HCT116 (cell line): ENCODE results near the gene DNM1. TPM values are rescaled to one million over a fixed set of nuclear protein-coding genes. Genes with fewer than 3 reads are reported as not detected.

Experiments used
- ATAC-seq: fragments of 200-7000 bp; cut with Tn5 transposase; 2 replicates; pipeline ENCODE4 v1.9.1; 2020; ENCODE audit warnings: mild to moderate bottlenecking, moderate library complexity
- BruUV-seq: library from RNA; stranded (reverse); fragments of 400-500 nt; replicated peaks from 2 replicates; lab custom pipeline; 2021; lab: Mats Ljungman, UMichigan
- CTCF ChIA-PET: fragments of 300-600 bp; sonication (Branson Sonifier 250); formaldehyde crosslinking; loops from one replicate; lab custom pipeline; 2021; ENCODE audit warnings: antibody characterized with exemption; lab: Charles Lee
- POLR2A ChIA-PET: fragments of 300-600, 350-600 bp; sonication (Branson Sonifier 250); formaldehyde crosslinking; loops from one replicate; lab custom pipeline; 2021; ENCODE audit warnings: antibody characterized with exemption; lab: Charles Lee
- RAD21 ChIA-PET, 2 experiments: fragments of 300-600 bp; sonication (Branson Sonifier 250); formaldehyde crosslinking; loops; one replicate each; lab custom pipeline; 2023; ENCODE audit warnings: low total read pairs in 2 of 2; ENCODE audit not compliant: uncharacterized antibody in 2 of 2, unreplicated experiment in 2 of 2, low non-redundant PET in 1 of 2; lab: Charles Lee
- DNase-seq: peaks from one replicate; pipeline ENCODE4 v3.0.0-alpha.2; 2010; ENCODE audit warnings: low read depth, low spot score
- H2AFZ ChIP-seq: fragments of 200-600 bp; shearing (Covaris generic), sonication (generic); 2 replicates; pipeline ENCODE4 v1.6.1; 2017; ENCODE audit warnings: low read depth, mixed run types, mixed read lengths, antibody characterized with exemption, low read length; ENCODE audit not compliant: poor library complexity, severe bottlenecking
- H3K27ac ChIP-seq: 2 replicates; pipeline ENCODE4 v1.5.1; 2012; ENCODE audit warnings: low read depth, low read length
- H3K27me3 ChIP-seq: fragments of 200-600 bp; sonication (generic); 2 replicates; pipeline ENCODE4 v1.6.1; 2016; ENCODE audit warnings: mixed run types, low read length, mixed read lengths; ENCODE audit not compliant: insufficient read depth
- H3K36me3 ChIP-seq, 2 experiments: fragments of 200-500 bp in 1 of 2; fragments of 200-600 bp in 1 of 2; sonication (Bioruptor generic) in 1 of 2; sonication (generic) in 1 of 2; 2 replicates each; pipeline versions ENCODE4 v1.5.1 to v1.6.1; 2014 to 2016; ENCODE audit warnings: low read length in 2 of 2, inconsistent platforms in 1 of 2, mixed read lengths in 1 of 2, mixed run types in 1 of 2; ENCODE audit not compliant: insufficient read depth in 2 of 2, control insufficient read depth in 1 of 2
- H3K4me1 ChIP-seq, 2 experiments: fragments of 200-600 bp in 1 of 2; sonication (generic) in 1 of 2; 2 replicates each; pipeline versions ENCODE4 v1.5.1 to v1.6.1; 2012 to 2017; ENCODE audit warnings: low read length in 2 of 2, inconsistent platforms in 1 of 2, mild to moderate bottlenecking in 1 of 2, mixed read lengths in 1 of 2, mixed run types in 1 of 2, moderate library complexity in 1 of 2; ENCODE audit not compliant: insufficient read depth in 2 of 2, control insufficient read depth in 1 of 2
- H3K4me2 ChIP-seq: fragments of 200-600 bp; sonication (generic); 2 replicates; pipeline ENCODE4 v1.6.1; 2017; ENCODE audit warnings: mixed run types, low read length, mixed read lengths
- H3K4me3 ChIP-seq, 2 experiments: fragments of 200-600 bp in 1 of 2; sonication (generic) in 1 of 2; replicated peaks in 1 of 2; 2 replicates each; pipeline ENCODE4 v1.5.1; 2011 to 2016; ENCODE audit warnings: low read length in 2 of 2, control low read depth in 1 of 2, low read depth in 1 of 2, mild to moderate bottlenecking in 1 of 2, mixed read lengths in 1 of 2, mixed run types in 1 of 2
- H3K79me2 ChIP-seq: fragments of 200-600 bp; sonication (generic); 2 replicates; pipeline ENCODE4 v1.6.1; 2017; ENCODE audit warnings: mild to moderate bottlenecking, mixed run types, low read length, moderate library complexity, mixed read lengths; ENCODE audit not compliant: insufficient read depth
- H3K9ac ChIP-seq: fragments of 200-600 bp; sonication (generic); 2 replicates; pipeline ENCODE4 v1.6.1; 2016; ENCODE audit warnings: low read length, mixed read lengths
- H3K9me2 ChIP-seq: fragments of 200-600 bp; sonication (generic), shearing (Covaris generic); 2 replicates; pipeline ENCODE4 v1.6.1; 2017; ENCODE audit warnings: mixed run types, mild to moderate bottlenecking, moderate library complexity; ENCODE audit not compliant: insufficient read depth
- H3K9me3 ChIP-seq, 2 experiments: fragments of 200-500 bp in 1 of 2; fragments of 200-600 bp in 1 of 2; sonication (Bioruptor generic) in 1 of 2; sonication (generic) in 1 of 2; 2 replicates each; pipeline ENCODE4 v1.6.1; 2014 to 2017; ENCODE audit warnings: low read length in 2 of 2, mixed read lengths in 2 of 2, inconsistent platforms in 1 of 2, low read depth in 1 of 2, mild to moderate bottlenecking in 1 of 2, mixed run types in 1 of 2, moderate library complexity in 1 of 2; ENCODE audit not compliant: control insufficient read depth in 1 of 2, insufficient read depth in 1 of 2
- H4K20me1 ChIP-seq: fragments of 200-600 bp; sonication (generic), shearing (Covaris generic); 2 replicates; pipeline ENCODE4 v1.6.1; 2017; ENCODE audit warnings: mixed run types, mild to moderate bottlenecking, moderate library complexity; ENCODE audit not compliant: insufficient read depth
- CEBPB ChIP-seq: IDR thresholded peaks from 2 replicates; pipeline ENCODE4 v1.6.1; 2012; ENCODE audit warnings: low read depth
- EGR1 ChIP-seq: IDR thresholded peaks from 2 replicates; pipeline ENCODE4 v1.6.1; 2012; ENCODE audit warnings: low read depth
- EZH2 ChIP-seq: fragments of 200-600 bp; sonication (generic); IDR thresholded peaks from 2 replicates; pipeline ENCODE4 v1.6.1; 2017; ENCODE audit warnings: antibody characterized with exemption, mixed run types
- FOSL1 ChIP-seq: IDR thresholded peaks from 2 replicates; pipeline ENCODE4 v1.6.1; 2012; ENCODE audit warnings: low read depth
- JUND ChIP-seq: IDR thresholded peaks from 2 replicates; pipeline ENCODE4 v1.6.1; 2012
- POLR2A ChIP-seq: IDR thresholded peaks from 2 replicates; pipeline ENCODE4 v1.7.0; 2011; ENCODE audit warnings: borderline replicate concordance; ENCODE audit not compliant: insufficient read depth, insufficient read length; ENCODE audit errors: extremely low read depth
- SIN3A ChIP-seq: IDR thresholded peaks from 2 replicates; pipeline ENCODE4 v1.6.1; 2012; ENCODE audit warnings: low read depth
- TCF7L2 ChIP-seq: IDR thresholded peaks from 2 replicates; pipeline ENCODE4 v1.7.0; 2011; ENCODE audit warnings: borderline replicate concordance, inconsistent platforms; ENCODE audit not compliant: insufficient read depth, insufficient read length; ENCODE audit errors: extremely low read depth
- ZBTB33 ChIP-seq: IDR thresholded peaks from 2 replicates; pipeline ENCODE4 v1.6.1; 2011; ENCODE audit warnings: mild to moderate bottlenecking, low read length, moderate library complexity; ENCODE audit not compliant: insufficient replicate concordance; ENCODE audit errors: extremely low read depth
- intact Hi-C: fragments of 100-400 bp; cut with micrococcal nuclease; formaldehyde crosslinking; loops from 2 replicates; pipeline ENCODE4 v1.10.0; 2022
- total RNA-seq: library from RNA; stranded (reverse); gene quantifications from one replicate; pipeline ENCODE4 v1.2.1, GENCODE V29; 2021; ENCODE audit not compliant: unreplicated experiment

The DNM1 gene
- total RNA-seq, 1 experiment from 2014 or later, result 12.0 TPM

- no peaks in the 10 kb centered on the region for H3K79me2 ChIP-seq
- DNase-seq (no peak), ATAC-seq (no peak)
- H3K36me3 ChIP-seq, result no peaks in the 10 kb centered on the region
- ChIA-PET RAD21 (no interaction called here), POLR2A (no interaction called here), CTCF (no interaction called here)
- no peaks in the 10 kb centered on the region for H3K9me3 ChIP-seq
- no peak overlapping the region for H2AFZ ChIP-seq
- no peak overlapping the region for H3K4me3 ChIP-seq
- no TSS peak for BruUV-seq
- no peaks in the 10 kb centered on the region for H3K27me3 ChIP-seq
- intact Hi-C loops, result no loop called here
- H3K4me2 ChIP-seq, result no peak overlapping the region
- TF ChIP-seq CEBPB (no peak), EZH2 (no peak), EGR1 (no peak), FOSL1 (no peak), ZBTB33 (no peak), JUND (no peak), TCF7L2 (no peak), SIN3A (no peak), POLR2A (no peak)
- no peak overlapping the region for H3K9ac ChIP-seq
- H4K20me1 ChIP-seq, result no peaks in the 10 kb centered on the region
- no peaks in the 10 kb centered on the region for H3K9me2 ChIP-seq
- no peak overlapping the region for H3K27ac ChIP-seq
- peaks cover 4 to 19% of the 10 kb centered on the region in 2 experiments; a peak in 2 of 4 replicates for H3K4me1 ChIP-seq
Measured at GRCh38 chr9:128204858-128205257, 1.7 kb downstream of the DNM1 start.
